Kidney (tissue), 14 donors: ENCODE data around the gene WDR55. TPM values are rescaled to one million over a fixed set of nuclear protein-coding genes. Genes with fewer than 3 reads are reported as not detected.

Experiments
- DNase-seq, 5 donors: peaks; one replicate each; pipeline ENCODE4 v3.0.0-alpha.2; 2013 to 2020
- FAIRE-seq: peaks from 2 replicates; lab custom pipeline; 2012; peaks lifted over from hg19 to GRCh38; lab: Jason Lieb, UNC
- H3K27ac ChIP-seq, 2 donors: one replicate each; pipeline ENCODE4 v1.7.0; 2013; ENCODE audit warnings: low read depth in 2 of 2, low read length in 2 of 2, inconsistent platforms in 1 of 2
- H3K27me3 ChIP-seq: one replicate; pipeline ENCODE4 v1.7.1; 2013; ENCODE audit warnings: low read length, inconsistent platforms; ENCODE audit not compliant: control insufficient read depth, insufficient read depth
- H3K36me3 ChIP-seq, 3 donors: one replicate each; pipeline versions ENCODE4 v1.7.0 to v1.7.1; 2013; ENCODE audit warnings: low read length in 3 of 3, control low read depth in 1 of 3, inconsistent platforms in 1 of 3; ENCODE audit not compliant: insufficient read depth in 3 of 3, control insufficient read depth in 2 of 3
- H3K4me1 ChIP-seq, 3 donors: one replicate each; pipeline versions ENCODE4 v1.7.0 to v1.7.1; 2013; ENCODE audit warnings: low read length in 3 of 3, inconsistent platforms in 1 of 3, low read depth in 1 of 3; ENCODE audit not compliant: control insufficient read depth in 2 of 3, insufficient read depth in 2 of 3
- H3K4me3 ChIP-seq, 3 donors: one replicate each; pipeline versions ENCODE4 v1.7.0 to v1.8.1; 2013; ENCODE audit warnings: low read length in 3 of 3, control low read depth in 1 of 3, inconsistent platforms in 1 of 3
- H3K9ac ChIP-seq, 3 donors: one replicate each; pipeline versions ENCODE4 v1.7.0 to v1.7.1; 2013; ENCODE audit warnings: low read length in 3 of 3, control low read depth in 1 of 3, inconsistent platforms in 1 of 3
- H3K9me3 ChIP-seq, 3 donors: one replicate each; pipeline versions ENCODE4 v1.7.0 to v1.7.1; 2013; ENCODE audit warnings: low read length in 3 of 3, control low read depth in 1 of 3, inconsistent platforms in 1 of 3; ENCODE audit not compliant: control insufficient read depth in 2 of 3, insufficient read depth in 1 of 3
- CTCF ChIP-seq: IDR thresholded peaks from 3 replicates; pipeline ENCODE4 v1.5.1; 2012; ENCODE audit warnings: mild to moderate bottlenecking, moderate library complexity, borderline replicate concordance; ENCODE audit not compliant: insufficient read depth; ENCODE audit errors: extremely low read depth
- intact Hi-C: fragments of 100-400 bp; cut with DNase I; formaldehyde crosslinking; loops from one replicate; pipeline ENCODE4 v1.11.1; 2022
- polyA plus RNA-seq: library from polyadenylated mRNA; stranded (reverse); fragments of 350-450 nt; fragmentation: Illumina TruSeq; extraction: RNeasy Lipid Tissue Mini Kit (QIAGEN cat#74804); gene quantifications from one replicate; pipeline ENCODE4 v1.2.3, GENCODE V29; 2014; ENCODE audit warnings: low read depth, low replicate concordance; ENCODE audit not compliant: insufficient read depth
- total RNA-seq: library from RNA; stranded (reverse); fragmentation: NEBNext Ultra II Directional; extraction: Animal tissue kit (Norgen Biotek cat#: 25700); gene quantifications from one replicate; pipeline ENCODE4 v1.2.1, GENCODE V29; 2021
- donor health status: control.
- donor health status: control.
- donor health status: control.
- donor health status: control.
- donor health status: control.
- donor health status: DM: yes; HTN: yes; CAD: no.
- donor health status: Normal renal cell carcinoma (clear cell type).

The WDR55 gene
- total and polyA plus RNA-seq, 2 donors from 2014 or later = 13.7 to 20.8 TPM

DNA sequence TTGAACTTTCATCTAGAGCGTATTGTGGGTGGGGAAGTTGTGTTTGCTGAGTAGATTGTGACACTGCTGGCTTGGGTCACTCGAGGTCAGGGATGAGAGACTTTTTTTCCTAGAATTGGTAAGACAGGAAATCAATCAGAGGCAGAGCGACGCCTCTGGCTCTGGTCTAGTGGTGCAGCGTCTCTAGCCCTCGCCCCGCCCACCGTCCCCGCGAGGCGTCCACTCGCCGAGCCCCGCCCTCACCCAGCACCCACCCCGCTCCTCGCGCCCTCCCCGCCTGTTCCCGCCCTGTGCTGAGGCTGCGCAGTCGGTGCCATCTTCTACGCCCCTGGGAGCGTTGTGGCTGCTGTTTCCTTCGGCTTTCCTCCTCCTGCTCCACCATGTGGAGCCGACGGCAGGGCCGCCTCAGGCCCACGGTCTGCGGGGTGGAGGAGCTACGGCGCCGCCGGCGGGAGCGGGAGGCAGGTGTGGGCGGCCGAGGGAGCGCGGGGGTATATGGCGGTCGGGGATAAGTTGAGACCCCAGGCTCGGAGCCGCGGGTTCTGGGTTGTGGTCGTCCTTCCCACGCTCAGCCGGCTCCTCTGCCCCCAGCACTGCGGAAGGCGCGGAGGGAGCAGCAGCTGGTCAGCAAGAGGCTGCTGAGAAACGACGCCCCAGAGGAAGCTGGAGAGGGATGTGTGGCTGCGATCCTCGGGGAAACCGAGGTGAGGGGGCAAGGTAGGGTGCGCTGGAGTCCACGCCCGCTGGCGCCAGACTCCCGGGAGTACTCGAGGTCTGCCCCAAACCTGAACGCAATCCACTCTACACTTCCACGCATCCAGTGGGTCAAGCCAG lies 25.3 kb upstream of the WDR55 start, which contains the start of gene TMCO6:
TSS of gene TMCO6 (plus strand) at position 304 of the 834 bp plus-strand sequence. CDS start at position 381, 77 bp downstream.
- DNase-seq = peak; percentile 96 to 99 (median 96)
- H3K27me3 ChIP-seq = no peaks in the 10 kb centered on the region
- peak within 1 kb of the TSS; percentile 67 to 82 (median 79) for H3K4me3 ChIP-seq
- H3K27ac ChIP-seq = peak within 1 kb of the TSS; percentile 76 to 95
- H3K4me1 ChIP-seq = peaks cover 0 to 6% (median 3%) of the 10 kb centered on the region in 3 donors
- H3K9ac ChIP-seq = peak within 1 kb of the TSS; percentile 55 to 76 (median 59)
- no peaks in the 10 kb centered on the region for H3K9me3 ChIP-seq
- intact Hi-C loops = no loop called here
- H3K36me3 ChIP-seq = peaks cover 0 to 10% (median 8%) of the 10 kb centered on the region in 3 donors
- peak; percentile 57 for TF ChIP-seq CTCF
- no peak for FAIRE-seq

DNA sequence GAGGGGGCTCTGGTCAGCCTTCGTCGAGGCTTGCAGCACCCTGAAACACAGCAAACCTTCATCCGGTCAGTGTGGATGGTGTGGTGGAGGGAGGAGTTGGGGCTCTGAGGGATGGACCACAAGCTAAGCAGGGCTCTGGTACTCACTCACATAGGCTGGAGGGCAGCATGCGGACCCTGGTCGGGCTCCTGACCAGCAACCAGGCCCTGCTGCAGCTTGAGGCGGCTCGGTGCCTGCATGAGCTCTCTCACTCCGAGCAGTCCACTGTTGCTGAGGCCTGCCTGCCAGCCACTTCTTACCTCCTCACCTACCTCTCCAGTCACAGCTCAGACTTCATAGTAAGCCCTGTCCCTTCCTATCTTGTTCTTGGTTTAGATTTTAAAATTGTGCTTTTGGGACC lies 23.0 kb upstream of the WDR55 start:
- no peak for FAIRE-seq
- Histone ChIP-seq H3K9ac (no peak overlapping the region), H3K9me3 (no peaks in the 10 kb centered on the region), H3K27ac (no peak overlapping the region), H3K36me3 (peaks cover 0 to 15% (median 13%) of the 10 kb centered on the region in 3 donors), H3K27me3 (no peaks in the 10 kb centered on the region), H3K4me3 (no peak overlapping the region), H3K4me1 (peaks cover 4 to 13% (median 5%) of the 10 kb centered on the region in 3 donors)
- DNase-seq = no peak
- TF ChIP-seq CTCF = no peak
- intact Hi-C loops = loop anchor here (10.0 kb wide), 1 partner anchor 97 kb away; the partner anchor contains the start of gene EIF4EBP3

DNA sequence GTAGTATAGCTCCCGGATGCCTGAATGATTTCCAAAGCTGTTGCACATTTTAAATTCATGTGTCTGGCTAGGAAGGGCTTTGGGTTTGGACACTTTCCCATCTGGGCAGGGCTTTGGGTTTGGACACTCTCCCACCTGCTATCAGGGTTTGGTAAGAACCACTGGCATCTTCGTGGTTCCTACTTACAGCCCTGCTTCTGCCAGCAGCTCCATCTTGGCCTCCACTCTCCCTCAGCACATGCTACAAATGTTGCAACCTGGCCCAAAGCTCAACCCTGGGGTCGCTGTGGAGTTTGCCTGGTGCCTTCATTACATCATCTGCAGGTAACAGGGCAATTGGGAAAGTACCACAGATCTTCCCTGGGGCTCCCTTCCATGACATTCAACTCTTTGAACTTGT lies 22.0 kb upstream of the WDR55 start:
- Histone ChIP-seq H3K9ac (no peak overlapping the region), H3K27ac (no peak overlapping the region), H3K4me3 (no peak overlapping the region), H3K9me3 (no peaks in the 10 kb centered on the region), H3K27me3 (no peaks in the 10 kb centered on the region), H3K36me3 (peaks cover 0 to 15% (median 13%) of the 10 kb centered on the region in 3 donors), H3K4me1 (peaks cover 5 to 15% (median 6%) of the 10 kb centered on the region in 3 donors)
- no peak for DNase-seq
- TF ChIP-seq CTCF = no peak
- FAIRE-seq = no peak
- intact Hi-C loops = loop anchor here (10.0 kb wide), 1 partner anchor 98 kb away; the partner anchor contains the start of gene EIF4EBP3
